GM21390 (cell line): Measurements from ENCODE around the gene KCP.
A peak's percentile ranks its signal among the peaks of the same experiment; 100 is the strongest.

Experiments
- ATAC-seq: cut with Tn5 transposase; IDR thresholded peaks from one replicate; pipeline ENCODE4 v1.9.1; 2021; ENCODE audit not compliant: unreplicated experiment

The KCP gene

DNA sequence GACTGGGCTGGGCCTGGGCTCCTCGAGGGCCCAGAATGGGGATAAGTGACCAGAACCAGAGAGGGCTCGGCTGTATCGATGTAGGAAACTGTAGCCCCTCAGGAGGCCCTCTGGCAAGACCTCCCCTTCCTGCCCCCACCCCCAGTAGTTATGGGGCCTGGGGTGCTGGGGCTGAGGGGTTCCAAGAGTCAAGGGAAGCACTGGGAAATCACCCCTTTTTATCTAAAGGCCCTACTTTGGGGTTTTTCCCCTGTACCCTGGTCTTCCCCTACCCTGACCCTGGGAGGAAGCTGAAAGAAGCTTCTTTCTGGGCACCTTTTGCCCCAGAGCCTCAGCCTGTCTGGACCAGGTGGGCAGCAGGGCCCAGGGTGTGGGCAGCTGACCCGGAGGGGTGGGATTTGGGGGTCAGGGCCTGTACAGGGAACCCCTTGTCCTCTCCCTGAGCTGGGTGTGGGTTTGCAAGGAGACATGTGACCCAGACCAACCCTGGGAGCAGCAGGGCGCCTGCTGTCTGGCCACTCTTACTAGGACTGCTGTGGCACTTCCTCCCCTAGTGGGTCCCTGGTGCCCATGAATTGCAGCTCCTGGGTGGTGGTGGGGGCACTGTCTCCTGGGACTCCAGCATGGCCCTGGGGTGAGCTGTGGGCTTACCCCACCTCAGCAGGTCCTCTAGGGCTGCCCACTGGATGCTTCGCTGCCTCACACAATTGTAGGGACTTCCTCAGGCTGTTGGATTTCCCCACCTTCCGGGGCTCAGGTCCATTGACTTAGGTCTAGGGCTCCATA, 28.8 kb upstream of the KCP start:
- no peak for ATAC-seq

DNA sequence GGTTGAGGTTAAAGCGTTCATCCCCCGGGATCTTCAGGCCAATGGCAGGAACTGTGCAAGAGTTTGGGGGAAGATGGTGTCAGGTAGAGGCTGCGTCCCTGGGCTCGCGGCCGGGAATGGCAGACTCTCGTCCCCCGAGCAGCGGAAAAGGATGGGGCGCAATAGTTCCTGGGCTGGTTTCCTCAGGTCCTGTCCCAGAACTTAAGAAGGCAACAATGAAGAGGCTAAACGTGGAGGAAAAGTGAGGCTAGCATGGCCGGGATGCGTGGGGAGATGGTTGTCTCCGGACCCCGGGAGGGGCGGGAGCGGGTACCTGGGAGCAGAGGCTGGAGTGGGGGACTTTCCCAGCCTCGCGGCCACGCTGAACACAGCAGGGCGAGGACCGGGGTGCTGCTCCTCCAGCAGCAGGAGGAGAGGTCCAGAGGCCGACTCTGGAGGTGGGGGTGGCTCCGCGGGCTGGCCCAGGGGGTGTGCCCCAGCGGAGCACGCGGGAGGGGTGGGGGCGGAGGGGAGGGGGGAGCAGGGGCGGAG, 28.1 kb upstream of the KCP start:
- ATAC-seq = no peak

DNA sequence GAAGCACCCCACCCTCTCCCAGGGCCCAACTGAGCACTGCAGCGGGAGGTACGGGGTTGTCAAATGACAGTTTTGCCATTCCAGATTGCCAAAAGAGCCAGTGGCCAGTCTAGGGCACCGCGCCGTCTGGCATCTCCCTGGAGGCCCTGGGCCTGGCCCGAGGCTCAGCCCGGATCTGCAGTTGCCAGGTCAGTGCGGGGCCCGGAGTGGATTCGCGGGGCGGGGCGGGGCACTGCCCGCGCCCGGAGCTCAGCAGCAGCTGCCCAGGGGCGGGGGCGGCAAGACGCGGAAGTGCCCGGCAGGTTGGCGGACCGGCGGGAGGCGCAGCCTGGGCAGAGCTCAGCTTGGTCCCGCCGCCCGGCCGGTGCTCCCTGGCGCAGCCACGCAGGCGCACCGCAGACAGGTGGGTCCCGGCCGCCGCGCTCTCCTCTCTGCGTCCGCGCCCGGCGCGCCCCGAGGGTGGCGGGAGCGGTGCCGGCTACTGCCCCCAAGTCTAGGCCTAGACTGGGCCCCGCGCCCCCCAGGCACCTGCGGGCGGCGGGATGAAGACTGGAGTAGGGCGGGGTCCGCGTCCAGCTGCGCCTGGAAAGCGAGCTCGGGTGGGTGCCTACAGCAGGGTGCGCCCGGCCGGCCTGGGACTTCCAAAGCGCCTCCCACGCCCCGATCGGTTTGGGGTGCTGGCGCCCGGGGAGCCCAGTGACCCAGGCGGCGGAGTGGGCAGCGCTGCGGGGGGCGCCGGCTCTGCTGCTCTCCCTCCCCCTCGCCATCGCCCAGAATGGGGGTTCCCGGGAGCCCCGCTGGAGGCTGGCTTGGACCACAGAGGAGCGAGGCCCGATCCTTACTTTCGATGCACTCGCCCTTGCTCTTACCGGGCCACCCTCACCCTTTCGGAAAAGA, 27.4 kb upstream of the KCP start, which contains the start of gene IRF5:
TSS of gene IRF5 (plus strand) at position 281 of the 897 bp plus-strand sequence. CDS start 4,155 bp downstream, outside the sequence.
- no peak for ATAC-seq

DNA sequence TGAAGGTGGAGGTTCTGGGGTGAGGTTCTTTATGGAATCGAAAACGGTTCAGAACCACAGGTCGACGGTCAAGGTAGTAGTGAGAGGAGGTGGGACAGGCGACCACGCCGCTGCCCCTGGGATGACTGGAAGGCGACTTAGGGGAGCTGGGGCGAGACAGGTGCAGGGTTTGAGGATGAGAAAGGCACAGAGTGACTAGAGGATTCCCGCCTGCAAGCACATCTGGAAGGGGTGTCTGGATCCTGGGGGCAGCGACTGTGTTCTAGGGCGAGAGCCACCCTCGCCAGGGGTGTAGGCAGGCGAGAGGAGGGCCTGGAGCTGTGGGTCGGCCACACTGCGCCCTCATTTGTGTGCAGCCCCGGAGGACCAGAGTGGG, 26.8 kb upstream of the KCP start:
- no peak for ATAC-seq

DNA sequence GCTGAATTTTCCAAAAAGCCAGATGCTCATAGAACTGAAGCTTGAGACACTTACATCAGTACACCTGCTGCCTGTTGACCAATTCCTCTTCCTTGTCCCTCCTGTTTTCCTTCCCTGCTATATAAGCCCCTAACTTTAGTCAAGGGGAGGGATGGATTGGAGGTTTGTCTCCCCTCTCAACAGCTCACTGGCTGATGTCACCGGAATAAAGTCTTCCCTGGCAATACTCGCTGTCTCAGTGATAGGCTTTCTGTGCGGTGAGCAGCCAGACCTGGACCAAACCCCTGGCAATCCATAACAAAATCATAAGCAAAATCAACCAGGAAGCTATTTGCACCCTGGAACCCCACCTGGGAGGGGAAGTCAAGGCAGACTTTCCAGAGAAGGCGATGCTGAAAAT, 26.3 kb upstream of the KCP start:
- no peak for ATAC-seq

DNA sequence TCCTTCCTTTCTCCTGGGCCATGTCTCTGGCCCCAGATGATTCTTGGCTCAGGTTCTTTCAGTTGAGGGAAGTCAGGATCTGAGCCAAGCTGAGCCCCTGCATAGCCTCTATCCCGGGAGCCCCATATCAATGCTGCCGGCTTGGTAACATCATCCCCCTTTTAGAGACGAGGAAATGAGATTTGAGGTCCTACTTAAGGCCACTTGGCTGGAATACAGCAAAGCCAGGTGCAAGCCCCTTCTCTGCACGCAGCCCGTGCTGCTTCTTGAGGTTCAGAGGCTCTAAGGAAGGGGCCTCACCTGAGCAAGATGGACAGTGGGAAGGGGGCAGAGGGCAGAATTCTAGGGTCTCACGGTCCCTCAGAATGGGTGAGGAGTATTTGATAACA, 24.8 kb upstream of the KCP start:
- no peak for ATAC-seq

DNA sequence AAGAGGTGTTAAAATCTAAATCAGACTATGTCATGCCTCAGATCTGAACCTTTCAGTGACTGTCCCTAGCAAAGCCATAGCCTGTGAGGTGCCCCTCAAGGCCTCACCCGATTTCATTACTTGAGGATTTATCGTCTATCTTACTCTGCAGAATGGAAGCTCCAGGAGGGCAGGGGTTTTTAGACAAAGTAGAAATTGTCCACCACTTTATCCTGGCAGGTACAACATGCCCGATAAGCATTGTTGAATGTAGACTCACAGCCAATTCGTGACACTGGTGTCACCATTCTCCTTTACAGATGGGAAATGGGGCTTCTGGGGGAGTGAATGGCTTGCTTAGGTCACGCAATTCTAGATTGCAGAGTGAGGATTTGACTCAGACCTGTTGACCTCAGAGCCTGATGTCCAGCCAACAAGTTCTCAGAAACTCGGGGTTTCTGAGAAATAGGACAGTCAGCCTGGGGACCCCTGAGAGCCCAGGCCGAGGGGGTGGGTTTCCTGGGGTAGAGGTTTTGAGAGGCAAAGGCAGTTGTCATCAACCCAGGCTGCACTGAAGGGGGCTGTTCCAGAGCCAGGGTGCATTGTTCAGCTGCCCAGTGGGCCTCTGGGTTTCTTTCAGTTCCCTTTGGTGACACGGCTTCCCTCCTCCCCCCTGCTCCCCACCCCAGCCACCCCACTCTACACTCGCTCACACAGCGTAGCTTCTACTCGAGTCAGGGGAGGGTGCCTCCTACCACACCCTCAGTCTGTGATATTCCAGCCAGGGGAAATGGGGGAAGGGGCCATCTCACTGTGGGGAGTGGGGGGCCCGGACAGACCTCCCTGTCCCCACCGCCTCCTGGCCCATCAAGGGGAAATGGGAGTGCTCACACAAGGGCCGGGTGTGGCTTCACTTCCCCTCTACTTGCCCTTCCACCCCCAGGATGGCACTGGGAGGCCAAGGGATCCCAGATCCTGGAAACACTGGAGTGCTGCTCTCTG, 24.1 kb upstream of the KCP start:
- ATAC-seq = peak; percentile 37

DNA sequence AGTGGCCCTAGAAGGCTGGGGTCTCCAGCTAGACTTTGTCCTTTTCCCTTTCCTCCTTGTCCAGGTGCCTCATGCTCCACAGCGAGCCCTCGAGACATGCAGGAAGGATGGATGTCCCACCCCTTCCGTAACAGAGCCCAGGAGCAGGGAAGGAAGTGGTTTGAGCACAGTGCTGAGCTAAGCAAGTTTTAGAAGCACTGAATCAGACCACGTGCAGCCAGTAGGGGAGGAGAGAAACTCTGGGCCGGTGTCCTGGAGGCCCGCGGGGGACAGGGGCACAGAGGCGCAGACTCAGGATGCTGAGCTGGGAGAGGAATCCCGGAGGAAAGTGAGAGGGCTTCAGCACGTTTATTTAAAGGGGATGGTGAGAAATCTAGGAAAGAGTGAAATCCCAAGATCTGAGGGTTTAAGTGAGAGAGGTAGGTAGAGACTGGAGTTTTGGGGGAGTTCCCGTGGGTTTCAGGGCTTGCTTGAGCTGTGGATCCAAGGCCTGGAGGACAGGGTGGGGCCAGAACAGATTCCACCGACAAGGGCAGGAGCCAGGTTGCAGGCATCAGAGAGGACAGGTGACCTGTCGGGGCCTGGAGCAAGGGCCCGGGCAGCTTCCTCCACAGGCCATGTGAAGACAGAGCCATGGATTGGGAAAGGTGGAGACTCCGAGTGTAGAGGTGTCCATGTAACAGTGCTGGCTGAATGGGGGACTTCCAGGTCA, 22.8 kb upstream of the KCP start:
- ATAC-seq = peak; percentile 33

DNA sequence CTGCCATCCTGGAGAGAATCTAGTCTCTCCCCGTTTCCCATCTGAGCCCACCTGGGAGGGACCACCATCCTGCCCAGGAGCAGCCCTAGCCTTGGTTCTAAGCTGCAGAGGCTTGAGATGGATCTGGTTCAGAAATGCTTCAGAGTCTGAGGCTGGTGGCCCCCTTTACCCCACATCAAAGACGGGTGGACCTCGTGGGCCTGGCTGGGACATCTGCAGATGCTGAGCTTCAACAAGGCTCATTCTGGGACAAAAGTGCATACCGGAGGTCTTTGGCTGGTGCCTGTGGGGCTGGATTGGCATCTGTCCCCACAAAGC, 22.3 kb upstream of the KCP start:
- ATAC-seq = no peak

DNA sequence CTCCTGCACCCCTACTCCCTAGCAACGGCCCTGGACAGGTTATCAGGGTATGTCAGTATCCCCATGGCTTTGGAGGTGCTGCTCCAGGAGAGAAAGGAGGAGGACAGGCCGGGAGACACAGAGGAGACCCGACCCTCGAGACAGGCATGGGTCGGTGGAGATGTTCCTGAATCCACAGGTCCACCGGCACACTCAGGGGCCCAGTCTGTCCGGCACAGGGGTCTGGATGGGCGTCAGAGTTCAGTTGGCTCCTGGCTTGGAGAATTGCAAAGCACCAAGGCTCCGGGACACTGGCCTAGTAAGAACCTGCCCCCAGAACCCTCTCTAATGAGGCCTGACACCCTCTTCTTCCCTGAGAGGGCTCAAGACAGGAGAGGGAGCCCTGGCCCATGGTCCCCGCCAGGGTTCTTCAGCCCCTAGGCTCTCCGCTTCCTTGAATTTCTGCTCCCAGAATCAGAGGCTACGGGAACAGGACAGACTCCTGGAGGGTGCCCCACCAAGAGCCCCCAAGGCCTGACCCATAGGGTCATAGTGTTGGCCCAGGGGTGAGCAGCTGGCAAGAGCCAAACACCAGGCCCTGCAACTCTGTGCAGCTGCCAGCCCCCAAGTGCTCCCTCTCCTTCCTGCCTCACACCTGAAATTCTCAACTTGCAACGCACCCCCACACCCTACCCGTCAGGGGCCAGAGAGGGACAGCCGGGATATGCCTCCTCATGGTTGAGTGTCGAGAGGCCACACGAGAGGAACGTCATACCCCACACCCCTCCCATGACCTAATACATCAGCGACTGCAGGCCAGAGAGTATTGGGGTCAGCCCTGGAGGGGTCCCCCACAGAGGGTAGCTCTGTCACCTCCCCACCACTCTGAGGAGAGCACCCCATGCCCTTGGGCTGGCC, 21.7 kb upstream of the KCP start:
- no peak for ATAC-seq

DNA sequence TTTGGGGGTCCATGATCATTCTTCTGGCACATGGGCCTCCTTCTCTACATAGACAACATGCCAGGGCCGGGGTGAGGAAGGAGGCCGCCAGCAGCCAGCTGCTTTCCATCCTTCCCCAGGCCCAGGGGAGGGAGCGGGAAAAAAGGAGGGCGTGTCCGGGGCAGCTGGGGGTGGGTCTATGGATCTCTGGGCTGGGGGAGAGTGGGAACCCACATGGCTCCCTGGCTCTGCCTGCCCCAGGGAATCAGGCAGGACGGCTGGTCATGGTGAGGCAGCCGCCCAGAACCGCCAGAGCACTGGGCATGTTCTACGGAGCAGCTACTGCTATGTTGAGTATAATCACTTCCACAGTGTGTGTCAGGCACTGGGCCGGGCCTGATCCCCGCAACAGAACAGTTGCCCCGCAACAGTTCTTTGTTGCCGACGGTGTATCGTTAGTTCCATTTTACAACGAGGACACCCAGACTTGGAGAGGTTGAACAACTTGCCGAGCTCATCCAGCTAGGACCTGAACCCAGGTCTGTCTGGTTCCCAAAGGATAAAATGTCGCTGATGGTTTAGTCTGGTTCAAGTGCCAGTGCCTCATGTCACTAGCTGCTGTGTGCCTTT, 20.8 kb upstream of the KCP start:
- no peak for ATAC-seq

DNA sequence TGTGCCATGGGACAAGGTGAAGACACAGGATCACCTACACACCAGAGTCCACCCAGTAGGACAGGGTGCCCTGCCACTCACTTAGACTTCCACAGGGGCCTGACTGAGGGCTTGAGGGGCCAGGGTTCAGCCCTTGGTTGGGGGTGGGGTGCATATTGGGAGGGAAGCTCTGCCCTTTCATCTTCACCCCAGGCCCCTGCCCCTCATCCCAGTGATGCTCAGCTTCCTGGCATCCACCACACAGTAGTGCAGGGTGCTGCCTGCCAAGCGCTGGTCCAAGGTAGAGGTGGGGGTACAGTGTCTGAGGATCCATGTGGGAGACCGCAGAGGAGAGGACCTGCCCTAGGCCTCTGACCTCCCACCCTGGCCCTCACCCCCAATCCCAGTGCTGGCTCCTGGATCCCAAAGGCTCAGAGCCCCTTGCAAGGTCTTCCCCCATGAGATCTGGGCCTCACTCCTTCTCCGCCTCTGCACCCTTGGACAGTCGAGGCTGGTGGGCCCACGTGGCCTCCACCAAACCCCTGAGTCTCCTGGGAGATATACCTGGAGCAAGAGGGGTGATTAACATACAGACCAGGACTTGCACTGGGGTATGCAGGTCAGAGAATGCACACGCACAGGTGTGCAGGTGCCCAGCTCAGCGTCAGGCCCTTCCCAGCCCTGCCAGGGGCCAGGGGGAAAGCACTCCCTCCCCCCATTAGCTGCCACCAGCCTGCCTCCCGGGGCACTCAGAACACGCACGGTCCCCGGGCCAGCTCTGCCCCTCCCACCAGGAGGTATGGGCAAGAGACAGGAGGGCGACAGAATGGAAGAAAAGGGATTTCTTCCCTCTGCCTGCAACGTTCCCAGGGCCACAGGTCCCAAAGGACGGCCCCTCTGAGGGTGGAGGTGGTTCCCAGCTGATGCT, 18.6 kb upstream of the KCP start:
- no peak for ATAC-seq

DNA sequence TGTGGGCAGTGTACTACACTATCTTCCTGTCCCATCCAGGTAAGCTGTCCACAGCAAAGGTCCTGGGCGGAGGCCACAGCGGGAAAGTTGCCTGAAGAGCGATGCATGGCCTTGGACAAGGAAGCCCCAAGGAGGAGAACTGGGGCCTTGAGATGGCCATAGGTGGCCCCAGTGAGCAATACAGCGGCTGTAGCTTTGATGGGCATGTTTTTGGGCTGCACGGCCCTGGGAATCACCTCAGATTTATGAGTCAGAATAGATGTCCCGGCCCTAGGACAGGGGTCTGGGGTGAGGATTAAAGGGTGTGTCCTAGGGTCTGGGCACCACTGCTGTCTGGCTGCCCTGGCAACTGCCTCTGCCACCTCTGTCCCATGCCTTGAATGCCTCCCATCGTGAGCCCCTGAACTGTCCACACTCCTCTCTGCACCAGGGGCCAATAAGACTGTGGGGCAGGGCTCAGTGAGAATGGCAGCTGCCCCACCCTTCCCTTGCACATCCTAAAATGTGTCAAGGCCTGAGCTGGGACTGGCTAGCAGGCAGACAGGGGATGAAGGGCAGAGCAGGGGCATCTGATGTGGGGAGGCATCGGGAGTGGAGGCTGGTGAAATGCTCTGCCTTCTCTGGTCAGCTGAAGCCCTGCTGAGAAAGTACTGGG, 17.8 kb upstream of the KCP start:
- no peak for ATAC-seq

DNA sequence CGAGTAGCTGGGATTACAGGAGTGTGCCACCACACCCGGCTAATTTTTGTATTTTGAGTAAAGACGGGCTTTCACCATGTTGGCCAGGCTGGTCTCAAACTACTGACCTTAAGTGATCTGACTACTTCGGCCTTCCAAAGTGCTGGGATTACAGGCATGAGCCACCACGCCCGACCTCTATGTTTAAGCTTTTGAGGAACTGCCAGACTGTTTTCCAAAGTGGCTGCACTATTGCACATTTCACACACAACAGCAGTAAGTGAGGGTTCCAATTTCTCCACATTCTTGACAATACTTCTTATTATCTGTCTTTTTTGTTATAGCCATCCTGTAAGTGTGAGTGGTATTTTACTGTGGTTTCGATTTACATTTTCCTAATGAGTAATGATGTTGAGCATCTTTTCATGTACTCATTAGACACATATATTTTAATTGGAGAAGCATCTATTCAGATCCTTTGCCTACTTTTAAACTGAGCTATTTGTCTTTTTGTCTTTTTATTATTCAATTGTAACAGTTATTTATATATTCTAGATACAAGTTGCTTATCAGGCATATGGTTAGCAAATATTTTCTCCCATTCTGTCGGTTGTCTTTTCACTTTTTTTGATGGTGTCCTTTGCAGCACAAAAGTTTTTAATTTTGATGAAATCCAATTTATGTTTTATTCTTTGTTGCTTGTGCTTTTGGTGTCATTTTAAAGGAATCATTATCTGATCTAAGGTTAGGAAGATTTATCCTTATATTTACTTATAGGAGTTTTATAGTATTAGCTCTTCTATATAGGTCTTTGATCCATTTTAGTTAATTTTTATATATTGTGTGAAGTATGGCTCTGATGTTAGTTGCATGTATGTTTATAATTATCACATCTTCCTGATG, 14.4 kb upstream of the KCP start:
- ATAC-seq = no peak

DNA sequence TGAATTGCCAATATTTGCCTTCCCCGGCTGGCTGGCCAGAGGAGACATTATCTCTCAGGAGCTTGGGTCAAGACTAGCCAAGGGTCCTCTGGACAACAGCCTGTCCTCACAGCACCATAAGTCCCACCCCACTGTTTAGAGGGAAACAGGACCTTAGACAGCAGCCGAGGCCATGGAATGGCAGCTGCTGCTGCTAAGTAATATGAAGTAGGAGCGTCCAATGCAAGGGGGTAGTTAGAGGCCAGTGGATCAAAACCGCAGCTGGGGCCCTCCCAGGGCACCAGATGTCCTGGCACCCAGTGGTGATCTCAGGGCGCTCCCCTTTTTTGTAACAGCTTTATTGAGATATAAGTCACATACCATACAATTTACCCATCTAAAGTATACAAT, 12.9 kb upstream of the KCP start:
- no peak for ATAC-seq
